Globus pallidus (tissue), 1 donor: ENCODE measurements around the gene ECSIT.
"Not testable (repeated sequence)": the region's sequence is repeated elsewhere in the genome, so short reads cannot be mapped to it uniquely, and the experiment has no call there.

ENCODE experiments used
- DNase-seq: peaks from one replicate; pipeline ENCODE4 v3.0.0-alpha.2; 2015; ENCODE audit warnings: low spot score

ECSIT gene

GRCh38 chr19:11478167-11479089 is 50.5 kb downstream of the ECSIT start:
- peak; percentile 73 for DNase-seq

DNA sequence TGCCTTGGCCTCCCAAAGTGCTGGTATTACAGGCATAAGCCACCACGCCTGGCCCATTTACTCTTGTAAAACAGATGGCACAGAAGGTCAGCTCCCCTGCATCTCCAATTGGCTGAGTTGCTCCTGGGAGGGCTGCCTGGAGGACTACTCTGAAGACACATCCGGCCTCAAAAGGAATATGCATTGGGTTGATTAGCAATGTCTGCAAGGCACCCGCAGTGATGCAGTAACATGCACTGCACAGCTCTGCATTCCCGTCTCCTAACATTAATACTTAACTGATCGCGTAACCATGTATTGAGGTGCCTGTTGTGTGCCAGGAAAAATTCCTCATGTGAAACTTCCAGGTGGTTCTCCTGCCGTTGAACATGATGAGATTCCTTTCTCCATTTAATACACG is 53.1 kb downstream of the ECSIT start:
- DNase-seq, result no peak

GRCh38 chr19:11475343-11475742 is 53.6 kb downstream of the ECSIT start:
- DNase-seq, result not testable (repeated sequence)

DNA sequence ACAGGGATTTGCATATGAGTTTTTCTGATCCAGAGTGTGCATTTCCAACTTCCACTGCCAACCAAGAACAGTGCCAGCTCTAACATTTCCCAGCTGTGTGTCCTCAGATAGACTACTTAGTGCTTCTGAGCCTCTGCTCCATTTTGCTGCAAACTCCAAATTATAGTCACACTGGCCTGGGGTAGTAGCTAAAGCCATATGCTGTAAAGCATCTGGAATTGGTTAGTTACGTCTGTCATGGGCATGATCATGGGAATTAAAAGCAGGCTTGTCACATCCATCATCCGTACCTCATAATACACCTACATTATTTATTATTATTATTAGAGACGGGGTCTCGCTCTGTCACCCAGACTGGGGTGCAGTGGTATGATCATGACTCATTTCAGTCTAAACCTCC is 55.2 kb downstream of the ECSIT start:
- no peak for DNase-seq

DNA sequence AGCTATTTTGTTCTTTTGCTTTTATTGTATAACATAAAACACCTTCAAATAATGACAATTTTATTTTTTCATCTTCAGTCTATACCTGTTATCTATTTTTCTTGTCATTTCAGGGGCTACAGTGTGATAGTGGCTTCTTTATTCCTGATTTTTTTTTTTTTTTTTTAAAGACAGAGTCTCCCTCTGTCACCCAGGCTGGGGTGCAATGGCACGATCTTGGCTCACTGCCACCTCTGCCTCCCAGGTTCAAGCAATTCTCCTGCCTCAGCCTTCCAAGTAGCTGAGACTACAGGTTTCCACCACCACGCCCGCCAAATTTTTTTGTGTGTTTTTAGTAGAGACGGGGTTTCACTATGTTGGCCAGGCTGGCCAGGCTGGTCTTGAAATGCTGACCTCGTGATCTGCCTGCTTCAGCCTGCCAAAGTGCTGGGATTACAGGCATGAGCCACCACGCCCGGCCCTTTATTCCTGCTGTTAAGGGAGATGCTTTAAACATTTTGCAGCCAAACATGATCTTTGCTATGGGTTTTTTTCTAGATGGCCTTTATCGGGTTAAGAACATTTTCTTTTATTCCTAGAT is 60.6 kb downstream of the ECSIT start:
- not testable (repeated sequence) for DNase-seq

DNA sequence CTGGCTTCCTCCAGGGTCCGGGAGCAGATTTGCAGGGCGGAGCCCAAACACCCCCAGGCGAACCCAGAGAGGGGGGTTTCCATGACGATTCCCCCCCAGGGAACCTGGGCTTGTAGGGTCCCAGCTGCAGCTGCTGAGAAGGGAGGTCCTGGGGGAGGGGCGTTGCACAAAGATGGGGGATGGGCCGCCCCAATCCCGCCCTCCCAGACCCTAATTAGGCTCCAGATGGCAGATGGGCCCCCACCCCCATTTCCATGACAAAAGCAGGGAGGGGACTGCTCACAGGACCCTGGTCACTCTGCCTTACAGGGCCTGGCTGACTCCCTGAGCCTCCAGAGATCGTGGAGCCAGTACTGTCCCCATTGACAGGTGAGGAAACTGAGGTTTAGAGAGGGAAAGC is 63.3 kb downstream of the ECSIT start:
- no peak for DNase-seq

DNA sequence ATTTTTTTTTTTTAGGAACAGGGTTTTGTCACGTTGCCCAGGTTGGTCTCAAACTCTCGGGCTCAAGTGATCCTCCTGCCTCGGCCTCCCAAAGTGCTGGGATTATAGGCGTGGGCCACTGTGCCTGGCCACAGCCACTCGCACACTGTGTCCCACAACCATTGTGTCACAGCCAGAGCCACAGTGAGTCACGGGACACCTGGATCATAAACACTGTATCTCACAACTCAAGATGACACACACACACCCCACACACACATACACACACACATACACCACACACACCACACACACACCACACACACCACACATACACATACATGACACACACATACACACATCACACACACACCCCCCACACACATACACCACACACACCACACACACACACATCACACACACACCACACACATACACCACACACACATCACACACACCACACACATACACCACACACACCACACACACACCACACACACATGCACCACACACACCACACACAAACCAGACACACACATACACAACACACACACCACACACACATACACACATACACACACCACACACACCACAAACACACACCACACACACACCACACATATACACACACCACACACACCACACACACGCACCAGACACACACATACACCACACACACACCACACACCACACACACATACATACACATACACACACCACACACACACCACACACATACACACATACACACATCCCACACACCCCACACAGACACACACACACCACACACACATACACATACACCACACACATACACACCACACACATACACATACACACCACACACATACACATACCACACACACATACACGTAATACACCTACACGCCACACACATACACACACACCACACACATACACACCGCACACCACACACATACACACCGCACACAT is 64.3 kb downstream of the ECSIT start:
- DNase-seq, result no peak

- no peak for DNase-seq
Observed at GRCh38 chr19:11463391-11463790, 65.5 kb downstream of the ECSIT start.

DNA sequence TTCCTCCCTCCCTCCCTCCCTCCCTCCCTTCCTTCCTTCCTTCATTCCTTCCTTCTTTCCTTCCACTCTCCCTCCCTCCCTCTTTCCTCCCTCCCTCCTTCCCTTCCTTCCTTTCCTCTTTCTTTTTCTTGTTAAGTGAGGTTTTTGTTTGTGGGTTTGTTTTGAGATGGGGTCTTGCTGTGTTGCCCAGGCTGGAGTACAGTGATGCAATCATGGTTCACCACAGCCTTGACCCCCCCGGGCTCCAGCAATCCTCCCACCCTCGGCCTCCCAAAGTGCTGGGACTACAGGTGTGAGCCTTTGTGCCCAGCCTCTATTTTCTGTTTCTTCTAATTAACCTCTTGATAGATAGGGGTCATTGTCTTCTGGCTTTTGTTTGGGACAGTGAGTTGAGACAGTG is 67.5 kb downstream of the ECSIT start:
- no peak for DNase-seq

- no peak for DNase-seq
Observed at GRCh38 chr19:11460207-11460606, 68.7 kb downstream of the ECSIT start.

- DNase-seq, result not testable (repeated sequence)
Observed at GRCh38 chr19:11458912-11459311, 70.0 kb downstream of the ECSIT start.

DNA sequence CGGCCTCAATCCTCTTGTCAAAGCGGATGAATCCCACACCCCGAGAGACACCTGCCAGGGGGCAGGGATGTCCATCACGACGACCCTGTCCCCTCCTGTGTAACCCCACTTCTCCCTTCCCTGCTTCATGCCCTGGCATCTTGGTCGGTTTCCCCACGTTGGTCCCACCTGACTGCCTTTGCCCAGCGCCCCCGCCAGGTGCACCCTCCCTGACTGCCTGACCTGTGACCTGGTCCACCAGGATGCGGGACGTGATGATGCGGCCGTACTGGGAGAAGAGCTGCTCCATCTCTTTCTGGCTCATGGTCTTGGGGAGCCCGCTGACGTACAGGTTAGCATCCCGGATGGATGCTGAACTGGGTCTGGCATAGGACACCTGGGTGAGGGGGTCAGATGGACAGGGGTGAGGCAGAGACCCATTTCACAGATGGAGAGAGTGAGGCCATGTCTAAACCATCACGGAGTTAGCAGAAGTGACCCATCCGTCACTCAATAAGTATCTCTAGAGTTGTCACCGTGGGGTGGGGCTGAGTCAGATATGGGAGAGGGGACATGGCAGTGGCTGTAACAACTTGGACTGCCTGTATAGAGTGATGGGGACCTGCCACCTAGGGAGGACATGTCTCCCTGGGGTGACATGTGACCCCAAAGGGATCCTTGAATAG is 70.6 kb downstream of the ECSIT start:
- no peak for DNase-seq

DNA sequence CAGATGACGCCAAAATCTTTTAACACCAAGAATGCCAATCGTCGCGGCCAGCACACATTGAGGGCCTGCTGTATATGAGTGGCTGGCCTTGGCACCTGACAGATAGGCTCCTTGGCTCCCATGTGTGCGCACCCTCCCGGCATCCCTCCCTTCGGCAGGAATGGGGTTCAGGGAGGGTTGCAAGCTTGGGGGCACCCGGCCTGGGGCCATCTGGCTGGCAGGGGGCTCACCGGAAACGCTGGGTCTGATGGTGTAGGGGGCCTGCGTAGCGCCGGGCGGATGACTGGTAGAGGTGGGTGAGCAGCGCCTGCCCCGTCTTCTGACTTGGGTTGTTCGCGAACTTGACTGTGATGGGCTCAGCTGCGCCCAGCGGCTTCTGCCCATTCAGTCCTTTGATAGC is 71.1 kb downstream of the ECSIT start:
- DNase-seq, result no peak

- DNase-seq, result peak; percentile 96
Observed at GRCh38 chr19:11457115-11457514, 71.8 kb downstream of the ECSIT start.

- no peak for DNase-seq
Observed at GRCh38 chr19:11456659-11457058, 72.3 kb downstream of the ECSIT start.
